ENCODE data around the gene FAM200A. TPM values are rescaled to one million over a fixed set of nuclear protein-coding genes. Genes with fewer than 3 reads are reported as not detected.

Gene FAM200A
- total and polyA plus RNA-seq, 2 of the 8 experiments (the other 6 are each of a cell fraction or from before 2014, with no cell fraction given): 4.3 to 7.5 TPM

GRCh38 chr7:99531354-99531765 is 20.6 kb downstream of the FAM200A start:
- DNase-seq (ENCODE audit: low read depth in 1 of 2, low spot score in 2 of 2): no peak
- Histone ChIP-seq H3K23me2 (ENCODE audit: low read depth, low read length) (no peaks in the 10 kb centered on the region), H2BK20ac (ENCODE audit: low read length) (no peak overlapping the region), H4K8ac (ENCODE audit: extremely low read depth, insufficient read depth, low read length) (no peak overlapping the region), H2AK5ac (ENCODE audit: low read depth, low read length) (no peak overlapping the region), H4K5ac (ENCODE audit: insufficient read length, low read depth, low read length) (no peak overlapping the region), H2BK12ac (ENCODE audit: low read depth, low read length) (no peak overlapping the region), H3K4me2 (ENCODE audit: insufficient read depth in 1 of 2, low read depth in 2 of 2, low read length in 2 of 2) (no peak overlapping the region), H2BK15ac (ENCODE audit: low read length) (no peak overlapping the region), H3K27me3 (replicated peaks in 1 of 4; ENCODE audit: control insufficient read depth in 3 of 4, extremely low read depth in 1 of 4, insufficient read depth in 3 of 4, low read length in 3 of 4) (no peaks in the 10 kb centered on the region), H2BK120ac (replicated peaks; ENCODE audit: low read depth, low read length) (no peak overlapping the region), H3K79me1 (ENCODE audit: low read depth, low read length) (no peaks in the 10 kb centered on the region), H3K4ac (replicated peaks; ENCODE audit: insufficient read length, low read depth, low read length) (no peak overlapping the region), H2AFZ (ENCODE audit: low read length) (no peak overlapping the region), H4K20me1 (replicated peaks in 1 of 2; ENCODE audit: control insufficient read depth in 1 of 2, insufficient read depth in 2 of 2, low read length in 2 of 2) (no peaks in the 10 kb centered on the region), H3K14ac (ENCODE audit: insufficient read length) (no peak overlapping the region), H3K56ac (replicated peaks; ENCODE audit: insufficient read length, low read depth, low read length) (no peak overlapping the region), H2BK5ac (ENCODE audit: low read depth, low read length) (no peak overlapping the region), H3K23ac (ENCODE audit: insufficient read length) (no peak overlapping the region), H3K27ac (ENCODE audit: low read depth, low read length) (no peak overlapping the region), H3K4me1 (replicated peaks in 1 of 4; ENCODE audit: control insufficient read depth in 3 of 4, insufficient read depth in 4 of 4, low read length in 3 of 4) (no peaks in the 10 kb centered on the region), H3K4me3 (ENCODE audit: extremely low read depth in 1 of 4, insufficient read depth in 2 of 4, low read depth in 3 of 4, low read length in 4 of 4) (0 out of 8 replicates have a peak overlapping the region, but pooled peaks of 1 of the 4 experiments have one; percentile 4), H3K18ac (ENCODE audit: extremely low read depth, low read length) (no peak overlapping the region), H3K79me2 (ENCODE audit: control insufficient read depth in 1 of 2, insufficient read depth in 2 of 2, low read length in 2 of 2) (no peaks in the 10 kb centered on the region), H3K9me3 (ENCODE audit: insufficient read depth in 2 of 2, low read depth in 1 of 2, low read length in 1 of 2) (peaks cover 50 to 53% of the 10 kb centered on the region in 2 experiments), H3K9ac (replicated peaks in 1 of 4; ENCODE audit: extremely low read depth in 1 of 4, low read depth in 3 of 4, low read length in 3 of 4) (no peak overlapping the region), H3K36me3 (ENCODE audit: control insufficient read depth in 2 of 4, insufficient read depth in 4 of 4, low read length in 3 of 4) (peaks cover 12 to 74% (median 30%) of the 10 kb centered on the region in 4 experiments; a peak in 7 of 8 replicates), H4K91ac (replicated peaks; ENCODE audit: insufficient read length, low read length) (no peak overlapping the region)
- ChIA-PET CTCF (ENCODE audit: partially characterized antibody) (interaction anchor here (0.6 kb wide), 1 partner anchor 11 kb away, joined by 4 read pairs; no protein-coding TSS in a partner anchor), POLR2A (ENCODE audit: partially characterized antibody) (no interaction called here)
- TF ChIP-seq KDM1A (IDR thresholded peaks at IDR 0.05; ENCODE audit: borderline replicate concordance, low read length) (peak; percentile 84; the same call in 1 of the 2 replicates), CBX5 (IDR thresholded peaks at IDR 0.05; ENCODE audit: low read depth, low read length) (peak; percentile 86; the same call in 1 of the 2 replicates), BCL11A (IDR thresholded peaks at IDR 0.05; ENCODE audit: low read depth in 2 of 2, low read length in 2 of 2) (no peak)
- 96% methylated on average over 12 of the region's 12 CpGs; no CpG with 5 or more reads in 1 of the 2 experiments for WGBS, 2 experiments (ENCODE audit: extremely low coverage in 1 of 2, insufficient coverage in 1 of 2, insufficient read length in 1 of 2, insufficient replicate concordance in 2 of 2, low coverage in 1 of 2, low lambda C conversion rate in 2 of 2, missing lambda C conversion rate in 1 of 2)
- no peak for FAIRE-seq

All from H1 (cell line).